Stimulated activated CD8-positive, alpha-beta memory T cell treated with anti-CD3 and anti-CD28 coated beads, Interleukin-12 subunit alpha, Interleukin-12 subunit beta, amount 100 ng/mL, for 1 hour (primary cell): ENCODE data around the gene SAMSN1.

Source experiments
- DNase-seq: peaks from one replicate; pipeline ENCODE4 v3.0.0-alpha.2; 2020; ENCODE audit warnings: low read depth

Gene SAMSN1

DNA sequence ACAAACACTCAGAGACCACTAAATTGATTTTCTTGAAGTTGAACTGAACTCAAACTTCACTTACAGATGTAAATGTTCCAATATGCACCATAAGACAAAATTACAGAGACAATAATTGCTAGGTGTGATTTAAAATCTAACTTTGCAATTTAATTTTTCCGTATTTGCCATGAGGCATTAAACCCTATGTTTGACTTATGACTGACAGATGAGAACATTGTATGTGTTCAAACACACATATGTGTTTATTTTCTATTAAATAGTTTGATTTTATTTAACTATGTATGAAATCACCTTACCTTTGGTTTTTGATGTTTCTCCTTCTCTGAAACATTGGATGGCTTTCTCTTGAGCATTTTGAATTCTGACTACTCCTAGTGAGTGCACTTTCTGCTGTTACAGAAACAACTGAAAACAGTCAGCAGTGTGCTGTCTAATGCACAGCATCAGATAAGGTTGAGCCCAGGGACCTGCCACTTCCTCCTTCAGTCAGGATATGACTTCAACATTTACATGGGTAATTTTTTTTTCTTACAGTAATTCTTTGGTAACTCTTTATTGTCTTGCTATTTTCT lies at the start of gene SAMSN1:
Gene SAMSN1 (minus strand): TSS at position 410 of the 575 bp plus-strand sequence. CDS start 54 bp downstream, at position 356.
- DNase-seq = peak; percentile 30

GRCh38 chr21:14595449-14595848 lies 49.3 kb upstream of the SAMSN1 start:
- DNase-seq = no peak

GRCh38 chr21:14594967-14595366 lies 48.9 kb upstream of the SAMSN1 start:
- no peak for DNase-seq

DNA sequence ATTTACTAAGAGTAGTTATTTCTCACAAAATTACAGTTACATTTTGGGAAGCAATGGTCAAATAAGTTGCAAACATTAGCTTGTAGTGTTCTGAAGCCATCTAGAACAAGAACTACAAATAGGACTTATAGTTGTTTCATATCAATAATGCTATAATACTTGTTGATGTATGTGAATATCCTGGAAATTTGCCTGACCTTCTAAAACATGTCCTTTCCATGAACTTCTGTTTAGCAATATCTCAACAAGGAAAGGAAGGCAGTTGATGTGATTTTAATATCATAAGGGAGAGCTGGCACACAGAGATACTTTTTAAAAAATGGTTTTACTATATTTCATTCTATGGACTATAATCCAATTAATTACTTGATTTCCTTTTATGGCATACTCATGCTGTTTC lies 47.1 kb upstream of the SAMSN1 start:
- DNase-seq = no peak

DNA sequence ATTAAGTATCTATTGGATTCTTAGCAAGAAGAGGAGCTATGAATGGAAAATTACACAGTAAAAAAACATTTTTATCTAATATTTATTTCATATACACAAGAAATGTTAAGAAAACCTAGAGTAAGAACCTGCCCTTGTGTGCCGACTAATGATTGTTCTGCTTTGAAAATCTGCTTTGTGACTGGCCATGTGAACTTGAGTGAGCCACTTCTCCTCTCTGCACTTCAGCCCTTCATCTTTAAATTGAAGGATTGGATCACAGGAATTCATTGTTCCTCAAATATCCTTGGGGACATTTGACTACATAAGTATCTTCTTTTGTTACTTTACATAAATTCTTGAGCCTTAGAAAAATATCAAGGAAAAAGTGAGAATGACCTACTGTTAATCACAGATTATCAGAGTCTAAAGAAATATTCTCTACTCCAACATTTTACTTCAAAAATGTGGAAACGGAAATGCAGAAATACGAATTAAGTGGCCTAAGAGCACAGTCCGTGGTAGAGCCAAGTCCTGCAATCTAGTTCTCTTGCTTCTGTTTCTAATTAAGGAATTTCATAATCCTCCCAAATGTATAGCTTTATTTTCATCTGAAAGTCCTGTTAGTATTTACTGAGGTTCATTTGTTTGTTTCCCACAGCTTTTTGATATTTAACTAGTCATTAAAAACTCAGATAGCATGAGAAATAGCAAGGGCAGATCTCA lies 46.3 kb upstream of the SAMSN1 start:
- DNase-seq = no peak

DNA sequence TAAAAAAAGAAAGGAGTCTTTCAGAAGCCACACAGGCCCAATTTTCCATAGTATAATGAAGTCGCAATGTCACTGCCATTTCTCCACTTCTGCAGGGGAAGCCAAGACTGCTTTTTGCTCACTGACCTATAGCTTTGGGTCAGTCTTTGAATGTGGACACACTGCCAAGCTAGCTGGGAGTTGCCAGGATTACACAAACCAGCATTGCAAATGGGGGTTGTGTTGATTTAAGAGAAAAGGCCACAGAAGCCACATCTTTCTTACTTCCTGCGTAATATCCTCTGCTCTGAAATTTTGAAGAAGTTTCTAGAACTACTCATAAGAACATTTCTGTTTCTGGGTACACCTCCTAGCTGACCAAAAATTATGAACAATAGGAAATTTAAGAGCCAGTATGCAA lies 45.8 kb upstream of the SAMSN1 start:
- DNase-seq = no peak

DNA sequence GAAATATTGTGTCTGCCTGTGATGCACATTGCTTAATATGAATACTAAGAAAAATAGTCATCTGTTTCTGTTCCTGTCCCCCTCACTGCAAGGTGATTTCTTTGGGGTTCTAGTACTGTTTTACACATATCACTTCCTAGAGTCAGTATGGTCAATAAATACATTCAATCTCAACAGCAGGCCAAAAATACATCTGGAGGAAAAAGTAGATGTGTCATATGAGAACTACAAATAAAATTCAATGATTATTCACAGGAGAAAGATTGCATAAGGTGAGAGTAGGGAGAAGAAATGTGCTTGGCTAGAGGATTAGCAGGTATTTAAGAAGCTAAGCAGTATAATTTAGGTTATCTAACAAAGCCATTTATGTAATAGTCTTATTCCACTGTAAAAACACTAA lies 45.3 kb upstream of the SAMSN1 start:
- DNase-seq = no peak

DNA sequence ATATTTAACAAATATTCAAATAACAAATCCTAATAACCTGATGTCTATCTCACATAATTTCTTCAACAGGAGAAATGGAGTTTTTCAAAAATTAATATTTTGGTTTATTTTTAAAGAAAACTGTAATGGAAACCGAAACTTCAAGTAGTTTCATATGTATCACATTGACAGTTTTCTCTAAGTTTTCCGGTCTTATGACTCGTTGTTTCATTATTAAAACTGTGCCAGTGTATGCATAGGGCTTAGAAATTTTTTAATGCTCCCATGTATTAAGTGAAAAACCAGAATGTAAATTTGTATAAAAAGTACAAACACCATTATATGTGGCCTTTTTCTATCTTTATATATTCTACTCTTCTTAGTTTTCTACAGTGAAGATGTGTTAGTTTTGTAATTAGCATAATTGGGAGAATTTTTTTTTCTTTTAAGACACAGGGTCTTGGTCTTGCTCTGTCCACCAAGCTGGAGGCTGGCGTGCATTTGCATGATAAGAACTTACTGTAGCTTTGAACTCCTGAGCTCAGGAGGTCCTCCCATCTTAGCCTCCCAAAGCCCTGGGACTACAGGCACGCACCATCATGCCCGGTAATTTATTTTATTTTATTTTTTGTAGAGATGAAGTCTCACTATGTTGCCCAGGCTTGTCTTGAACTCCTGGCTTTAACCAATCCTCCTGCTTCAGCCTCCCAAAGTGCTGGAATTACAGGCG lies 43.9 kb upstream of the SAMSN1 start:
- no peak for DNase-seq

DNA sequence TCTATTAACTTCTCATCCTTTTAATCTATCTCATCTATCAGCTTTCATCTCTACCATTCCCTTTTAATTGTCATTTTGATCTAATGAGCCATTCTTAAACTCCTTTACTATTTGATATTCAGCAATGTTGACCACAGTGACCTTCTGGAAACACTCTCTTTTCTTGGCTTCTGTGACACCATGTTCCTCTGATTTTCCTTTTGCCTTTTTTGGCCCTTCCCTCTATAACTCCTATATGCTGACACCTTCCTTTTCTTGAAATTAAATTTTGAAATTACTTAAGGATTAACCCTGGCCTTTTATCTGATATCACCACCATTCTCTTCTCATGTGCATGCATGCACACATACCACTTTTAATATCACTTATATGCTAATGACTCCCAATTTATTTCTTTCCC lies 41.2 kb upstream of the SAMSN1 start:
- no peak for DNase-seq

DNA sequence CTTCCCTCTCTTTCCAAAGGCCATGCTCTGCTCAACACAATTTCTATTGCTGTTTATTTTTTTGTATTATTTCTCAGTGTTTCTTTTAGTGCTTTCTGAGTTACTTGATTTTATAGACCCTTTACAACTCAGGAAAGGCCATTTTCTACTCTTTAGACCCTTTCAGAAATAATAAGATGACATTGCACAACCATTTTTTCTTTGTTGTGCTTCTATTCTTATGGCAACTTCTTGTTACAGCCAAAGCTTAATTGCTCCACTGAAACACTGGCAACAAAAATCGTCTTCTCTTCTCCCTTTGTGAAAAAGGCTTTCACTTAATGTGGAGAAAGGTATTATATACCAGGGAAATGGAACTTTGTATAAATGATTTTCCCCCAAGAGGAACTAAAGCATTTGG lies 39.0 kb upstream of the SAMSN1 start:
- DNase-seq = no peak

DNA sequence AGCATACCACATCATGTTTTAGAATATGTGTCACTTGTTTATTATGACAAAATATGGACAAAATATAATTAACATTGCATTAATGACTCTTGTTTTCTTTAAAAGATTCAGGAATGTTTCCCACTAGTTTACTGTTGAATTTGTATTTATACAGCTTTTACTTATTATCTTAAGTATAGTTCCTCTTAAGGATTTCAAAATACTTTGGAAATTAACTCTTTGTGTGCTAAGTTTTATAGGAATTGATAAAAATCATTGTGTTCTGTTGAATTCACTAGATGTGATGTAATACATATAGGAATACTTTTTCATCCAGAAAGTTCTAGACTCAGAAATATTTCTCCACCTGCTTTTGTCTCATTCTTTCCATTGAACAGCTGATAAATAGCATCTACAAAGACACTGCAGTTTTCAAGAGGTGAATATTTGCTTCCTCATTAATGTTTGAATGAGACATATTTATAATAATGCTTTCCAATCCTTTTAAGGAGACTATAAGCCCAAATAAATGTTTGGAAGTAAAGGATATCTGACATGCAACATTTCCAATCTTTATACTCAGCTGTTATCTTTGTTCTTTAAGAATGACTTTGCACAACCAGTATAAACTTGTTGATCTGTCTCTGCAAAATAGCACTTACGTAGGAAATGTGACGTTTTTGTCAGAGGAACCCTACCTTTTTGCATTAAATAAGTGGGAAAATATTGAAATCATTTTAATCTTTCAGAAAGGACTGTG lies 38.4 kb upstream of the SAMSN1 start:
- no peak for DNase-seq

- no peak for DNase-seq
Measured at GRCh38 chr21:14583629-14584255, 37.6 kb upstream of the SAMSN1 start.

DNA sequence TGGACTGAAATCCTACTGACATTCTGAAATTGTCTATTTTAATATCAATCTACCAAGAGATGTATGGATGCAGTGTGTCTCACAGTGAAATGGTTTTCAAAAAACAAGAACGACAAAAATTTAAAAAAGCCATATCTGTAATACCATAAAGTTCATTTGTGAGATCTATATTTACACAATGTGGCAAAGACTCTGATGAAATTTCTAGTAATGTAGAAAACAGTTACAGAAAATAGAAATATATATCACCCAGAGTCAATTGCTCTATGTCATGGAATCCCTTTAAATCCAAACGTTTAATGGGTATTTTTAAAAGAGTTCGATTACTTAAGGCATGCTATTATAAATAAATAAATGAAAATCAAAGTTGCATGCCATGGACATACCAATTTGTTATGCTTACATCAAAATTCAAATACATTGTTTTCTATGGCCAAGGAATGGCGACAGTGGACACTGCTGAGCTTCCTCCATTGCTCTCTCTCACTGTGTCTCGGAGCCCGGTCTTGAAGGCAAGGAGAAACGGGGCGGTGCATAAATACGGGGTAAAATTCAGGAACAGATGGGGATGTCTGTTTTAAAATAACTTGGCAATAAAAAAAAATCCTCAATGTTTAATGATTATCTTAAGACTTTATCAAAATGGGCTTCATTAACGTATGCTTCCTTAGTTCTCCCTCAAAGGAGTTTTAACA lies 37.0 kb upstream of the SAMSN1 start:
- DNase-seq = no peak

- DNase-seq = no peak
Measured at GRCh38 chr21:14581902-14582457, 35.9 kb upstream of the SAMSN1 start.

- no peak for DNase-seq
Measured at GRCh38 chr21:14573244-14573643, 27.1 kb upstream of the SAMSN1 start.

DNA sequence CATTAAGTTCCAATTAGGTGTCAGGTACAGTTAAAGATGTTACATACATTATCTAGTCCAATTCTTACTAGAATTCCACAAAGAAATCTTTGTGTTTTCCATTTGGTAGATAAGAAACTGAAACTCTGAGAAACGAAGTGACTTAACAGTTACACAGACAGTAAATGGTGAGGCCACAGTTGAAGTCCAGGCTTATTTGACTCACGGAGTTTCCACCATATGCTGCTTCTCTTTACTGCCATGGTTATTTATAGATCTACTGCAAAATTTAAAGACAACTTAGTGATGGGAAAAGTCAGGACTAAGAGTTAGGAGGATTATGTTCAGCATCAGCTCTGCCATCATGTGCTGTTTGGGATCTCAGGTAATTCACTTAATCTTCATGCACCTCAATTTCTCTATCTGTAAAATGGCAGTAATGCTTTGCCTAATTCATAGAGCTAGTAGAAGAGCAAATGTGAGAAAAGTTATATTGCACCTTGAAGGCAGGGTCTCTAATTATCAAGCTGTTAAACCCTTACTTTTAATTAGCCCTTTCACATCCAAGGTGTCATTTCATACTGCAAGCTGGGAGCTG lies 26.2 kb upstream of the SAMSN1 start:
- DNase-seq = no peak

GRCh38 chr21:14569868-14570267 lies 23.8 kb upstream of the SAMSN1 start:
- no peak for DNase-seq

- DNase-seq = no peak
Measured at GRCh38 chr21:14569026-14569621, 23.0 kb upstream of the SAMSN1 start.

DNA sequence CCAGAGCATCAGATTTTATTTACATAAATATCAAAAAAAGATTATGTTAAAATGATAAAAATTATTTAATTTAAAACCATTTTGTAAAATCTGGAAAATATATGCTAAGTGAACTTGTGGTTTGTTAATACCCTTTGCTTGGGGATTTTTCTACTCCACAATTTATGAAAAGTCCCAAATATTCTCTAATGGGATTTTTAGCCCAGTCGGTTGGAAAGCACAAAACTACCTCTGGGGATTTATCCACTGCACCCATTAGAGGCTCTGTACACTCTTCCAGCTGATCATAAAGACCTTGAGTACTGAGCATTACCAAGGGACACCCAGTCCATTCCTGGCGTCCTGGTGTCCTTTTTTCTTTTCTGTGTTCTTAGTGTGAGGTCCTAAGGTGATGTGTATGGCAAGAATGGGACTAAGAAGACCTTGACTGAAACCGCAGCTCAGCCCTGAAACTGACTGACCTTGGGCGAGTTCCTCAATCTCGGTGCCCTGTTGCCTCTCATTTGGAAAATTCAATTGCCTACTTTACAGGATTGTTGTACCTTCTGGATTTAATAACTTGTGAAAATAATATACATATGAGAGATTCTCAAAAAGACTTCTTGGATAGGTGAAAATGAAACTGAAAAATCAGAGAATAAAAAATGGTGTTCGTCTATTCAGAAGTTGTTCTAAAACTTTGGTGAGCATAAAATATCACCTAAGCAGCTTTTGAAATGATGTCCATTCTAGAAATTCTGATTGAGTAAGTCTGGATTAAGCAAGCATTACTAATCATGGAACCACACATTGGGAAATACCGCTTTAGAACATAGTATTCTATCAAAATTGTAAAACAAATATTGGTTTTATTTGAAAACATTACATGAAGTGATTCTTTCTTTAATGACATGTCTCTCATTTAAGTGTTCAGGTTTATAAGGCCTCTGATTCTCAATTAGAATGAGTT lies 21.5 kb upstream of the SAMSN1 start:
- no peak for DNase-seq
